H4 (cell line): Measurements from ENCODE around the gene BOK. TPM values are rescaled to one million over a fixed set of nuclear protein-coding genes. Genes with fewer than 3 reads are reported as not detected.

ENCODE experiments used
- DNase-seq: peaks from one replicate; pipeline ENCODE4 v3.0.0-alpha.2; 2015; ENCODE audit warnings: low spot score
- total RNA-seq: library from RNA; depleted of rRNA; stranded (reverse); fragments of >200 nt; shearing (Covaris generic); gene quantifications from 2 replicates; pipeline ENCODE4 v1.2.3, GENCODE V29; 2014

Gene BOK
- total RNA-seq, 1 experiment from 2014 or later: 1.2 TPM

DNA sequence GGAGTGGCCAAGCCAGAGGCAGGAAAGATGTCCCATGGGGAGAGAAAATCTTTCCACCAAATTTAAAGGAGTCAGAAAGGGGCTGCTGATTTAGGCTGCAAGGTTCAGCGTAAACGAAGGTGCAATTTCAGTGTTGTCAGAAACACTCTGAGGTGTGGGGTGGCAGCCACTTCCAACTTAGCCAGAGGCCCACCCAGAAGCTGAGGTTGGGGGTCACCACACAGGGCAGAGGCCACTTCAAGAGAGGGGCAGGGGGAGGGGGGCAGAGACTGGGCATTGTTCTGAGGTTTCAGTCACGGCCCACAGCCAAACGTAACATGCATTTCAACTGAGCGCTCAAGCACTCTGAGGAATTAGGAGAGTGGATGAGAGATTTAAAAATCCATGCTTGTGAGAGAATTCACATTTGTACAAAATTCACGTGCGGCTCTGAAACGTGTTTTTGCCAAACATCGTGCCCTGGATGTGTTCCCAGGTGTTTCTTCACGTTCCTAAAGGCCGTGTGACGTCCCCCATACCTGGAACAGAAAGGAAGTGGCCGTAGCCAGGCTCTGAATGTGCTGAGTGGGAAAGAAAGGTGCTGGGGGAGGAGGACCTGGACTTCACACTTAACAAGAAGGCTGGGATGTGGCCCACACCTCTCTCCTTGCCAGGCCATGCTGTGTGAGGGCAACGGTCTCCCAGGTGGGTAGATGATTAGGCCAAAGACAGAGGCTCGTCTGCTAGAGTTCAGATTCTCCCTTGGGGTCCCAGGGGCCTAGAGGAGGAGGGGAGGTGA is 19.5 kb upstream of the BOK start:
- no peak for DNase-seq

DNA sequence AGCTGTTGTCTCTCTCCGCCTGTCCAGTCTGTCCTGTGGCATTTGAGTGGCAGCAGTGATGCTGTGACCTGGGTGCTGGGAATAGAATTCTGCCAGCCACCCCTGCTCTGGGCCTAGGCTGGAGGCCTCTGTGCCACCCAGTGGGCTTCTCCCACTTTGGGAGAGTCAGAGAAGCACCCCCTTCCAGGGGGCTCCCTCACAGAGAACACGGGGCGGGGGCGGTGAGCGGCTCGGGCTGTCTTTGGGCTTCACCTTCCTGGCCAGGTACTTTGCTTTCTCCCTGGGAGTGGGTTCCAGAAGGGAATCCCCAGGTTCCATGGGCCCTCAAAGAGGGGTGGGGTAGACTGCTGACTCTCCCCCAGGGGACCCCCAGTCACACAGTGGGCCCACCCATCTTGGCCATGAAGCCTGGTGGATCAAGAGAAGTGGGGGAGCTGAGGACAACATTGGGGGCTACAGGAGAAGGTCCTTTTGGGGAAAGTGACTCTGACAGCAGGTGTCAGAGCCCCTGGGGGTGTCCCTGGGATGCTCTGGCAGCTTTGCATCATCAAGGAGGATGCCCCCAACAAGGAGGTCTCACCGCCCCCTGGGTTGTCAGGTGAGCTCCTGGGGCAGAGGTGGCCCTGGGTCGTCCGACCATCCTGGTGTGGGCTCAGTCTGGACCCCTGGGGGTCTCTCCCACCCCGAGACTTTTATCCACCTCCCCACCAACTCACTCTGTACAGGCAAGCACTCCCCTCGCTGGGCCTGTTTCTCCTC is 18.8 kb upstream of the BOK start:
- DNase-seq: no peak

DNA sequence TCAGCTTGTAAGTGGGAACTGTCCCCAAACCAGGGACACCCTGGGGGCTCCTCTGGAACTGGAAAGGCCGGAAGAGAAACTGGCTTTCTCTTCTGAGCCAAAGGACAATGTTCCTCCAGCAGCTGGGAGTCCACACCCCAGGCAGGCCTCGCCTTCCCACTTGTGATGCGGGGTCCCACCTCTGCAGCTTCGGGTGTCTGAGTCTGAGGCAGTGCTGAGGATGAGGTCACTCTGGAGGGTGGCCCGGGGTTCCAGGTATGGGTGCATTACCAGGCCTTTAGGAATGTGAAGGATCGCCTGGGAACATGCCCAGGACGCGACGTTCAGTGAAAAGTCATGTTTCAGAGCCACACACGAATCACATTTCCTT is 18.2 kb upstream of the BOK start:
- no peak for DNase-seq

DNA sequence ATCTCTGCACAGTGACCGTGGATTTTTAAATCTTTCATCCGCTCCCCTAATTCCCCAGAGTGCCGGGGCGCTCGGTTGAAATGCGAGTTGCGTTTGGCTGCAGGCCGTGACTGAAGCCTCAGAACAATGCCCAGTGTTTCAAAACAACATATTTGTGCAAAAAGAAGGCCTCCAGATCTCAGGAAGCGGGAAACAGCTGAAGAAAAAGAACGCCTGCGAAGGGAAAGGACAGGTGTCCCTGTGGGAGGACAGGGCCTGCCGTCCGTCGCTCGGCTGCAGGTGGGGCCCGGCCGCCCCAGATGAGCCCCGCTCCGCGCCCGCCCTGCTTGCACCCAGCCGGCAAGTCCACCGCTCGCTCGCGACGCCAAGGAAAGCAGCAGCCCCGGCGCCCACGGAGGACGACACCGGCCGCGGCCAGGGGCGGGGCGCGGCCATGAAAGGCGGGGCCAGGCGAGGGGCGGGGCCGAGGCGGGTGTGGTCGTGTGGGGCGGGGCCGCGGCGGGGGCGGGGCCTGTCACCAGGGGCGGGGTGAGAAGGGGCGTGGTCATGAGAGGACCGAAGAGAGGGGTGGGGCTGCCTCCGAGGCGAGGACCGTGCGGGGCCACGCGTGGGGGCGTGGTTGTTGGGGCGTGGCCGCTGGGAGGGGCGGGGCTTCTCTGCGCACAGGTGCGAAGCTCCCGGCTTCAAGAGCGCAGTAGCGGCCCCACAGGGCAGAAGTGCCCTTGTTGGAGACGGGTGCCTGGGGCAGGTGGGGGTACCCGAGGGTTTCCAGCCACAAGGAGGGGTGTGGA is 17.6 kb upstream of the BOK start:
- no peak for DNase-seq

DNA sequence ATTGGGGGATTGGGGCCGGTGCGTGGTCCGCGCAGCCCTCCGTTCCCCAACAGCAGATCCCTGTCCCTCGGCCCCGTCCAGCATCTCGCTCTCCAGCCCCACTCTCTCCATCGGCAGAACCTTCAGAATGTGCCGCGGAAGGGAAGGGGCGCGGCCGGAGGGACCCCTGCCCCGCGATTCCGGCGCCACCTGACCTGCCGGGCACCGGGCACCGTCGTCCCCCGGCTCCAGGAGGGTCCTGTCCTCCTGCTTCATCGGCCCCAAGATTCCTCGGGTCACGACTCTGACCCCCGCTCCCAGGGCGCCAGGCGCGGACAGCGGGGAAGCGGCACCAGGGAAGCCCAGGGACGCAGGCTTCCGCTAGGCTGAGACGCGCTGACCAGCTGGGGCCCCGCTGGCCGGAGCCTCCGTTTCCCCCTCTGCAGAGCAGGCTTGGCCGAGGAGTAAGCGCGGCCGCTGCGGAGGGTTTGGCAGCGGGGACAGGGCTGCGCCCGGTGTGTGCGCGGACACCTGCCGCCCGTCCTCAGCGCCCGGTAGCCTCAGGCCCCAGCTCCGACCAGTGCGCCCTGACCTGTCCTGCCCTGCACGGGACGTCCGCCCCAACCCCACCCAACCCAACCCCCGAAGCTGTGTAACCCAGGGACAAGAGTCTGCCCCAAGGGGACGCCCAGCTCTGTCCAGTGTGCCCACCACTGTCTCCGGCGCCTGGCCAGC is 16.8 kb upstream of the BOK start:
- DNase-seq: no peak

DNA sequence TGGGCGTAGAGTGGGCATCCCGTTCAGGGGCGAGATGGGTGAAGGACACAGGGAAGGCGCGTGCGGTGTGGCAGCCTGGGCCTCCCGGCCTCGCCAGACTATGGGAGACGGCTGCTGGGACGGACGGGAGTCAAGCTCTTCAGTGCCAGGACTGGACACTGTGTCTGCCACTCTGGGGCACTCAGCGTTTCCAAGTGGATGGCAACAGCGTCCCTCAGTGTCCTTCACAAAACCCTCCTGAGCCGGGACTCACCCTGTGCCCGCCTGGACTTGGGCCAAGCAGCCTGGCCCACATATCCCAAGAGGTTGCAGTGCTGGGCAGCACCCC is 16.3 kb upstream of the BOK start:
- no peak for DNase-seq

DNA sequence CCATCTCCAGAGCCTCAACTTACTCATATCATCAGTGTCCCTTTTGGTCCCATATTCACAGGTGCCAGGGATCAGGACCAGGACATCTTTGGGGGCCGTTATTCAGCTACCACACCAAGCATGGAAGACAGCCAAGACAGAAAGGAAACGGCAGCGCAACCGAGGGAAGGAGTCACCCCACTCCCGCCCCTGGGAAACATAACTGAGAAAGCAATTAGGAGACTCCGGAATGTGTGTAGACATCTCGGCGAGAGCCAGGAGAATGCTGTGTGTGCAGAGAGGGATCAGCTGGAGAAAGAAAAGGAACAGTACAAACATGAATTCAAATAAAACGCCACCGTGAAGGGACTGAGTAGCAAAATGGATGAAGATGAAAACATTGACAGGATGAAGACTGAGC is 13.4 kb upstream of the BOK start:
- DNase-seq: peak; percentile 59

DNA sequence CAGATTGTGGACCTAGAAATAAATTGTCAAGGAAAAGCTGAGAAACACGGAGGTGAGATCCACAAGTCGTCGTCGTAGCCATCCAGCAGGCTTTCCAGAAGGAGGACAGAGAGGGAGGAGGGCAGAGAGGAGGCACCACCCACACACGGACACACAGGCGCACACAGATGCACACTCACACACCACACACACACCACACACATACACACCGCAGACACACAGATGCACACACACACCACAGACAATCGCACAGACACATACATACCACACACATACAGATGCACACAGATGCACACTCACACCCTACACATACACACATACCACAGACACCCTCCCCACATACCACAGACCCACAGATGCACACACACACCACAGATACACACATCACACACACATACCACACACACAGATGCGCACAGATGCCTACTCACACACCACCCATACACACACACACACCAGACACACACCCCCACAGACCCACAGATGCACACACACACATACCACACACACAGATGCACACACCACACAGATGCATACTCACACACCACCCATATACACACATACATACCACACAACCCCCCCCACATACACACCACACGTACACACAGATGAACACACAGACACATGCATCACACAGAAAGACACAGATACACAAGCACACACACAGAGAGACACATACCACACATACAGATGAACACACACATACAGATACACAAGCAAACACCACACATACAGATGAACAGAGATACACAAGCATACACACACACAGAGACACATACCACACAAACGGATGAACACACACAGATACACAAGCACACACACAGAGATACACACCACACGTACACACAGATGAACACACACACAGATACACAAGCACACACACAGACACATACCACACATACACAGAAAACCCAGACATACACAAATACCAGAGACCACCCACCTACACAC is 12.7 kb upstream of the BOK start:
- no peak for DNase-seq

DNA sequence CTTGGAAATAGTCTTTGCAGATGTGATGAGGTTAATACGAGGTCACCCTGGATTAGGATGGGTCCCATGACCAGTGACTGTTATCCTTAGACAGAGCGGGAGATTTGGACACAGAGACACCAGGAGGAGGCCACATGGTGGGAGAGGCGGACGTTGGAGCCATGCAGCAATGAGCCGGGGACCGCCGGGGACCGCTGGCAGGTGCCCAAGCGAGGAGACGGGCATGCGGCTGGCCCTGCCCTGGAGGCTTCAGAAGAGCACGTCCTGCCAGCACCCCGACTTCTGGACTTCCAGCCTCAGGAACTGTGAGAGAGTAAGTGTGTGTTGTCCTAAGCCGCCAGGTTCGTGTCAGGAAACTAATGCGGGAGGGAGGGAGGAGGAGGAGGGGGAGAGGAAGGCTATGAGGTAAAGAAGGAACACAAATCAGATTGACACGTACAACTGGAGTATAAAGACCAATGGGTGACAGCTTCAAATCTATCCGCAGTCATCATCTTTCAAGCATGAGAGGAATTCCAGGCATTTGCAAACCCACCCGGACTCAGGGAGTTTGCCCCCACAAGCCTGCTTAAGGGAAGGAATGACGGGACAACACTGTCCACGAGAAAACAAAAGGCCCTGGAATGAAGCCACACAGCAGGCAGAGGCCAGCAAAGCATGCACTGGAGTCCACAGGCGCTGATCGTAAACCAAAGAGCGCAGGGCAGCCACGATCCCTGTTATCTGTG is 11.6 kb upstream of the BOK start:
- DNase-seq: peak; percentile 61

DNA sequence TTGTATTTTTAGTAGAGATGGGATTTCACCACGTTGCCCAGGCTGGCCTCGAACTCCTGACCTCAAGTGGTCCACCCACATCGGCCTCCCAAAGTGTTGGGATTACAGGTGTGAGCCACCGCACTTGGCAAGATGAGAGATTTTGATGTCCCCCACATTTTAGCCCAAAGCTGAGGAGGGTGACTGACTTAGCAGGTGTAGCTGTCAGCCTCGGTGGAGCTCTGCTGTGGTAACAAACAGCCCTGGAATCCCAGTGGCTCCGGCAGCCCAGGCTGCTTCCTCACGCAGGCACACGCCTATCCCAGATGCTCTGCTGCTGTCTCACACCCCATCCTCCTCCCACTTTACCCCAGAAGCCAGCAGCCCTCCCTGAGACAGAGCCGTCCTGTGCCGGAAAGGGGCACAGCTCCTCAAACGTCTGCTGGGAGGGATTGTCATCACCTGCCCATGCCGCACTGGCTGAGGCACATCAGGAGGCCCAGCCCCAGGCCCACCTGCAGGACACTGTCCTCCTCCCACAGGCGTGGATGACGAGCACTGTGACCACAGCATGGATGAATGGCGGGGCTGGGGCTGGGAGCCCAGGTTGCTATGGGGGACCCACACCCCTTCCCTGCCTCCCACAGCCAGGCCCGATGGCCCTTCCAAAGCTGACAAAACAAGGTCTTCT is 10.6 kb upstream of the BOK start:
- DNase-seq: no peak

DNA sequence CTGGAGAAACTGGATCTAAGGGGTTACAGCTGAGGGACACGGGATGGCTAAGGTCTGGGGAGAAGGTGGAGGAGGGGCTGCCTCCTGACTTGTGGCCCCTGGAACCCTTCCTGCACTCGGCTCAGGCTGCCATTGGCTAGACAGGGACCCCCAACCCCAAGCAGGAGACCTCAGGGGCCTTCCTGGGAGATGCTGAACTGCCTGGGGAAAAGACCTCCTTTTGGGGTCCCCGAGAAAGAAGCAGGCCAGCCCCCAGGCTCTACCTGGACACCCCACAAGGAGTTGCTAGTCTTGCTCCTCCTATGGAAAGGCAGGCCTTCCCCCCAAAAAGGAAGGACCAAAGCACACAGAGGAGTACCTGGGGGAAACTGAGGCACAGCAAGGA is 10.1 kb upstream of the BOK start:
- DNase-seq: no peak

DNA sequence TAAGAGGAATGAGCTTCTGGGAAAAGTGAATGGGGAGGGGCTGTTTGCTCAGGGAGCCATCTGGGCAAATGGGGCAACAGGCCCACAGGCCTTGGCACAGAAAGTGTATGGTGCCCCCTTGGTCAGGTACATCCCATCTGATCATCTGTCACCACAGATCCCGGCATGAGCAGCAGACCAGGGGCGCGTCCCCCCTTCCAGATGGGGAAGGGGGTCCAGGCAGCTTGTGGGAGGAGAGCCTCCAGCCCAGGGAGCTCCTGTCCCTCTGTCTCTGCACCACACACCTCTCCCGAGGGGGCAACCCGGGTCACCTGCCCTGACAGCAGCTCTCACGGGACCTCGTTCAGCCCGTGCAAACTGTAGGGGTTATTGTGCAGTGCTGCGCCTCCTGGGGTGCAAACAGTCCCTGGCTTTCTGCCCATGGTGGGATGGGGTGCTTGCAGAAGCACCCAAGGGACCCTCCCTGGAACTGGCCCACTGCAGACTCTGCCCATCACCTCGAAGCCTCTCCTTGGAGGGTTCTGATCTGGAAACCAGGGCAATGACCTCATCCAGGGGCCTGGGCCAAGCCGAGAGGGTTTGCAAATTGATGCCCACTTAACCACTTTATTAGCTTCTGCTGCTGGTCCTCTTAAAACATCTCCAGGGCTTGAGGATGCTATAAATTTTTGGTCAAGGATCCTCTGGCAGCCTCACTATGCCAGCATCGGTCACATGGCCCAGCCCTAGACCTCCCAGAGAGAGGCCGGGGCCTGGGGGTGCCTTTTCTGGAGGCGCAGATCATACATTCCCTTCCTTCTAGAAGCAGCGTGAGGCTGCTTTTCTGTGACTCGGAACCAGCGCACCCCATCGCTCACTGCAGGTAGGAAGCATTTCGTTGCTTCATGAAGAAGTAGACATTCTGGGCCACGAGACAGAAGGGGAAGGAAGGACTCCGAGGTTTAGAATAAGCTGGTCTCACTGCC is 7.6 kb upstream of the BOK start:
- DNase-seq: no peak

DNA sequence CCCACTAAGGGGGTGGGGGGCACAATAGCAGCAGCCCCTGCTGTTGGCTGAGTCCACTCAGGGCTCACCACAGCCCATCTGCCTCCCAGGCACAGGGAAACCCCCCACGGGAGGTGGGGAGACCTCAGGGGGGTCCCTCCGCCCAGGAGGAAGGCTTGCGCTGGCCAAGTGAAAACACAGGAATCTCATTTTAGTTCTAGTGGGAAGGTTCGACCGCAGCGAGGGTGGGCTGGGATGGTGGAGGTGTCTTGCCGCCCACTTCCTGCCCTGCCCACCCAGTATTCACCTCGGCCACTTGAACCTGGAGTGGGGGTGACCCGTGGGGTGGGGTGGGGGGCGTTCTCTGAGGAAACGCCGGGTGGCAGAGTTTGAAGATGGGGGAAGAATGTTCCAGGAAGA is 6.9 kb upstream of the BOK start:
- no peak for DNase-seq

DNA sequence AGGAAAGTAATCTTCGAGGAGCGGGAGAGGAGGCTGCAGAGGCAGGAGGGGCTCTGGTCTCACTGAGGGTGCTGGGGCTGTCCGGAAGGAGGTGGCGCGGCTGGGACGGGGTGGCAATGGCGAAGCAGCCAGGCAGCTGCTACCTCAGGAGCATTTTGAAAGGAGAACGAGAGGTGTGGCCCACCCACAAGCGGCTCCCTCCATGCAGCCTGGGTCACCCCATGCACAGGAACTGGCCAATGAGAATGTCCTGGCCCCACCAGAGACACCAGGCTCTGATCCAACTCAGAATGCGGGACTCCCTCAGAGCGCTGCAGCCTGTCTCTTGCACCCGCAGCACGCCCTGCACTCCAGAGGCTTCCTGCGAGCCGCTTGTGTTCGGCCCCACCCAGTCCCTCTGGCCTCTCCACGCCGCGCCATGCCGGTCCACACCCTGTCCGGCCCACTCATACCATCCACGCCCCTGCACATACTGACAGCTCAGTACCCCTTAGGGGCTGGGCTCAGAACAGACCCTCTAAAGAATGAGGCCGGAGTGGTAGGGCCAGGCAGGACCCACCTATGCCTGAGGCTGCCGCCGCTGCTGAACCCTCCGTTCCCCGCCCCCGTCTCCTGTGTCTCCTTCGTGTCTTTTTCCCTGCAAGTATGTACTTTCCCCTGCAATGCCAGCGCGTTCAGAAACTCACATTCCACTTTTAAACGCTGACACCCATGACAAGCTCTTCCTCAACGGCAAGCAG is 6.4 kb upstream of the BOK start:
- DNase-seq: no peak

DNA sequence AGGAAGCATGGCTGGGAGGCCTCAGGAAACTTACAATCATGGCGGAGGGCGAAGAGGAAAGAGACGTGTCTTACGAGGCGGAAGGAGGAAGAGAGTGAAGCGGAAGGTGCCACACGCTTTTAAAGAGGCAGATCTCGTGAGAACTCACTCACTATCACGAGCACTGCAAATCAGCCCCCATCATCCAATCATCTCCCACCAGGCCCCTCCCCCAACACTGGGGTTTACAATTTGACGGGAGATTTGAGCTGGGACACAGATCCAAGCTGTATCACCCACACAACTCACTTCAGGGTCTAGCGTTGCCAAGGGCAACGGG is 5.1 kb upstream of the BOK start:
- DNase-seq: no peak

DNA sequence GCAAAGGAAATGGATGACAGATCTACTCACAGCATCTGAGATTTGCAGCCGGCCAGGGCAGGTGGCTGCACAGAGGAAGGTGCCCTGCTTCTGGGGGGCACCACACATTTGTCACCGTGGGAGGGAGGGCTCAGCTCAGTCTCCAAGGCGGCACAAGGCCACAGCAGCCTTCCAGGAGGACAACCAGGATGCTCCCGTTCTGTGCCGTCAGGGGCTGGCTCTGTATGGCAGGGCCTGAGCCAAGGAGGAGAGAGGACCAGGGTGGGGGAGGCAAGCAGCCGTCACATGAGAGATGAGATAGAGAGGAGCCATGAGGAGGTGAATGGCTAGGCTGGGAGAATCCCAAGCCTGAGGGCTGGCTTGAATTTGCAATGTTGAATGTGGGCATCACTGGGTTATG is 4.6 kb upstream of the BOK start:
- no peak for DNase-seq

DNA sequence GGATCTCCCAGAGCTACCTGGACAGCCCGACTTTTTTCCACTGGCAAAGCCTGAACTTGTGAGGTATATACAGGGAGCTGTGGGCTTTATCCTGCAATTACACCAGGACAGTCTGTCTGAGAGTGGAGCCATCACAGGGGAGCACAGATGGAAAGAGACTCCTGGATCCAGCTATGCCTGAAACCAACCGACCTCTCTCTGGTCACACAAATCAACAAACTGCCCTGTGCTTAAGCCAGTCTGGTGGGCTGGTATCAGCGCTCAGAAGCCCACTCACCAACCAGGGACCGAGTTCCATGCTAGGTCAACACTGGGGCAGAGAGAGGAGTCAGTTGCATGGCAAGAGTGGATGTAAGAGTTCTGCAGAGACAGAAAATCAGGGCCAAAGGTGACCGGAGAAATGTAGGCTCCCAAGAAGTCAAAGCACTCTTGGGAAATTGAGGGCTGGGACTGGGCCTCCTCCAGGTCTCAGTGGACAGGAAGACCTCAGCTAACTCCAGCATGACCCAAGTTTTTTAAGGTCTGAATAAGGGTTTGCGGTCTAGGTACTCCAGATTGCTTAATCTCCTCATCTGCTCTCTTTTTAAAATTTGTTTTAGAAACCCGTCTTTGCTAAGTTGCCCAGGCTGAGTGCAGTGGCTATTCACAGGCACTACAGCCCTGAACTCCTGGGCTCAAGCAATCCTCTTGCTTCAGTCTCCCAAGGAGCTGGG is 3.8 kb upstream of the BOK start:
- DNase-seq: no peak
